Effector memory CD8-positive, alpha-beta T cell (primary cell): Measurements from ENCODE around the gene TIPIN.

ENCODE experiments used
- ATAC-seq: fragments of 150-1000 bp; cut with Tn5 transposase; replicated peaks from 2 replicates; pipeline ENCODE4 v1.10.0; 2021; ENCODE audit warnings: mild to moderate bottlenecking, moderate library complexity
- DNase-seq, 3 experiments: peaks; one replicate each; pipeline ENCODE4 v3.0.0; 2021
- H3K27ac Mint-ChIP-seq, 2 donors: one replicate each; pipeline ENCODE4 v1.8.0; 2022; ENCODE audit warnings: mild to moderate bottlenecking in 2 of 2, mixed read lengths in 2 of 2, moderate library complexity in 2 of 2
- H3K27me3 Mint-ChIP-seq, 2 donors: one replicate each; pipeline ENCODE4 v1.8.0; 2022; ENCODE audit warnings: mixed read lengths in 2 of 2
- H3K36me3 Mint-ChIP-seq: one replicate; pipeline ENCODE4 v1.8.0; 2022; ENCODE audit warnings: mild to moderate bottlenecking, moderate library complexity, mixed read lengths; ENCODE audit not compliant: insufficient read depth
- H3K4me1 Mint-ChIP-seq, 2 donors: one replicate each; pipeline ENCODE4 v1.8.0; 2022; ENCODE audit warnings: low read depth in 2 of 2, mixed read lengths in 2 of 2
- H3K4me3 Mint-ChIP-seq, 2 donors: one replicate each; pipeline ENCODE4 v1.8.0; 2022; ENCODE audit warnings: mild to moderate bottlenecking in 2 of 2, mixed read lengths in 2 of 2, moderate library complexity in 2 of 2
- H3K9me3 Mint-ChIP-seq, 2 donors: one replicate each; pipeline ENCODE4 v1.8.0; 2022; ENCODE audit warnings: mixed read lengths in 2 of 2
- total RNA-seq, 9 experiments: gene quantifications; one replicate each; lab custom pipeline; 2026; lab: John Stamatoyannopoulos, UW

TIPIN gene, protein sequence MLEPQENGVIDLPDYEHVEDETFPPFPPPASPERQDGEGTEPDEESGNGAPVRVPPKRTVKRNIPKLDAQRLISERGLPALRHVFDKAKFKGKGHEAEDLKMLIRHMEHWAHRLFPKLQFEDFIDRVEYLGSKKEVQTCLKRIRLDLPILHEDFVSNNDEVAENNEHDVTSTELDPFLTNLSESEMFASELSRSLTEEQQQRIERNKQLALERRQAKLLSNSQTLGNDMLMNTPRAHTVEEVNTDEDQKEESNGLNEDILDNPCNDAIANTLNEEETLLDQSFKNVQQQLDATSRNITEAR
- total RNA-seq = 3.1 to 50.3 (median 10.9) reads per million in 9 experiments

DNA sequence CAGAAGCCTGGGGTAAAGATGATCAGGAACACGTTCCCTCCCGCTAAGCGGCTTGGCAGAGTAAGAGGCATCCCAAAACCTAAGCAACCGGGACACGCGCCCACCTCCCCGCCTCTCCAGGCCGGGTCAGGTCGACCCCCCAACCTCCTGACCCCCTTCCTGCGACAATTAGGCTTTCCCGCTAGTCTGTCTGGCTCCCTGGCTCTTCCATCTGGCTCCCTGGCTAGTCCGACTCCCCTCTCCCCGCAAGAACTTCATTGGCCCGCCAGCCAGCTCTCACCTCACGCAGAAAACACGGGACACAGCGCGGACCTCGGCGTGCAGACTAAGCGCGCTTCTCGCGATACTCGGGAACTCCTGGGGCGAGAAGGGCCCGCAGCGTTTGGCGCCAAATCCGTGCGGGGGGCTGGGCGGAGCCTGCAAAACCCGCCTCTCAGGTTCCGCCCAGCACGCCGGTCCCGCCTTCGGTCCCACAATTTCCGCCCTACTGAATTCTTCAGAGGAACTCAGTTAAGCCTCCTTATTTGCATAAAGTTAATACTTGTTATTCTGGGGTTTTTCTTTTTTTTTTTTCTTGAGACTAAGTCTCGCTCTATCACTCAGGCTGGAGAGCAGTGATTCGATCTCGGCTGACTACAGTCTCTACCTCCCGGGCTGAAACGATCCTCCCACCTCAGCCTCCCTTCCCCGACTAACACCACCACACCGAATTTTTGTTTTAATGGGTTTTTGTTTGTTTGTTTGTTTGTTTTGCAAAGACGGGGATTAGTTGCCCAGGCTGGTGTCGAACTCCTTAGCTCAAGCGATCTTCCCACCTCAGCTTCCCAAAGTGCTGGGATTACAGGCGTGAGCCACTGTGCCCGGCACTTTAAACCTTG is at the start of gene TIPIN:
Gene TIPIN (minus strand): TSS at position 327 of the 878 bp plus-strand sequence. CDS start 3,738 bp downstream, outside the sequence.
- DNase-seq (peak; percentile 93 to 96 (median 95)), ATAC-seq (peak; percentile 94)
- no peaks in the 10 kb centered on the region for H3K9me3 Mint-ChIP-seq
- no peaks in the 10 kb centered on the region for H3K27me3 Mint-ChIP-seq
- H3K4me1 Mint-ChIP-seq = peaks cover 13 to 19% of the 10 kb centered on the region in 2 donors
- H3K36me3 Mint-ChIP-seq = peaks cover 10% of the 10 kb centered on the region
- peak within 1 kb of the TSS; percentile 97 for H3K4me3 Mint-ChIP-seq
- peak within 1 kb of the TSS; percentile 94 to 96 for H3K27ac Mint-ChIP-seq

DNA sequence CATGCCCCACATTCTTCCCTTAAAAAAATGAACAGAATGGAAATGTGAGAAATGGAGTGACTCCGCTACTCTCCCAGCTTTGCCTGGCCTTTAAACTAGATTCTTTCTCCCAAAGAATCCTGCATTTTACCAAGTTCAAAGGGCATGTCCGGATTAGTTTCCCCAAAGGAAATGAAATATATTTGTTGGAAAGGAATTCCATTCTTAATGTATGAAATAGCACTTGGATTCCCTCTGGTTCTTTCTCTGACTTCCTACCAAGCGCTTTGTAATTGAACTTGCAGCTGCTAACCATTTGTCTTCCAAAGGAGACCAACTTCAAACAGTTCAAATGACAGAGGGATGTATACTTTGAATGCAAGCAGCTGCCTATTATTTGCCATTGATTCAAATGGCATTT is 49.1 kb upstream of the TIPIN start:
- DNase-seq (no peak), ATAC-seq (no peak)
- Mint-ChIP-seq H3K27me3 (no peaks in the 10 kb centered on the region), H3K9me3 (no peaks in the 10 kb centered on the region), H3K36me3 (no peaks in the 10 kb centered on the region), H3K4me3 (no peak overlapping the region), H3K27ac (peak overlapping the region in 1 of 2 donors; percentile 0), H3K4me1 (peaks cover 60 to 75% of the 10 kb centered on the region in 2 donors)

DNA sequence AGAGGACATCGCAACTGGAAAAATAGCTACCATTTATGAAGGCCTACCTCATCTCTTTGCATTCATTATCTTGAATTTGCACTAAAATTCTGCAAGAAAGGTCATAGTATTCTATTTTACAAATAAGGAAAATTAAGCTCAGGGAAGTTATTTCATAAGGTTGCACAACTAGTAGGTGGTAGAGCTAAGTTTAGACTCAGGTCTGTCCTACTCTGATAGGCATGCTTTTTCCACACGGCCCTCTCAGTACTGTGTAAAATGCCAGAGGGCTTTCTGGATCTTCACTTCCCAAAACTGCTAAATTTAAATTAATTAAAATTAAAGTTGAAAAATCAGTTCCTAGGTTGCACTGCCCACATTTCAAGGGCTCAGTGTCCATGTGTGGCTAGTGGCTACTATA is 48.5 kb upstream of the TIPIN start:
- no peaks in the 10 kb centered on the region for H3K36me3 Mint-ChIP-seq
- H3K9me3 Mint-ChIP-seq = no peaks in the 10 kb centered on the region
- no peak overlapping the region for H3K4me3 Mint-ChIP-seq
- DNase-seq (no peak), ATAC-seq (no peak)
- peaks cover 58 to 75% of the 10 kb centered on the region in 2 donors for H3K4me1 Mint-ChIP-seq
- no peaks in the 10 kb centered on the region for H3K27me3 Mint-ChIP-seq
- H3K27ac Mint-ChIP-seq = no peak overlapping the region

DNA sequence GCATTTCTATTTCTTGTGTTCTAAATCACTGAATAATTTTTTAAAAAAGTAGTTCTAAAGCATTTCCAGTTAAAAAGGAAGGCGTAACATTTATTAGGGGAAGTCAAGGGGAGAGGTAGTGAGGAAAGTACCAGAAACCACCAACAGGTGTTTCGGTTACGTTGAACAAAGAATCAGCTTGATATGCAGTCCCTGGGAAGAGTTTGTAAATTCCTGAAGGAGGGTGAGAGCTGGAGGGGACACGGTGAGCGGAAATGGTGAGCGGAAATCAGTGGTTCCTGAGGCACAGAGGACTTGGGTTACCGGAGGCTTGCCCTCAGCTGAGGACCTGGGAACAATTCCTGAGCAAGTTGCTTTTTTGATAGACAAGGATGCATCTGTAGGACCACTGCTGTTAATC is 48.0 kb upstream of the TIPIN start:
- DNase-seq = no peak
- Mint-ChIP-seq H3K4me1 (peaks cover 55 to 70% of the 10 kb centered on the region in 2 donors), H3K27me3 (no peaks in the 10 kb centered on the region), H3K36me3 (no peaks in the 10 kb centered on the region), H3K9me3 (no peaks in the 10 kb centered on the region), H3K4me3 (no peak overlapping the region), H3K27ac (no peak overlapping the region)
- ATAC-seq = no peak

DNA sequence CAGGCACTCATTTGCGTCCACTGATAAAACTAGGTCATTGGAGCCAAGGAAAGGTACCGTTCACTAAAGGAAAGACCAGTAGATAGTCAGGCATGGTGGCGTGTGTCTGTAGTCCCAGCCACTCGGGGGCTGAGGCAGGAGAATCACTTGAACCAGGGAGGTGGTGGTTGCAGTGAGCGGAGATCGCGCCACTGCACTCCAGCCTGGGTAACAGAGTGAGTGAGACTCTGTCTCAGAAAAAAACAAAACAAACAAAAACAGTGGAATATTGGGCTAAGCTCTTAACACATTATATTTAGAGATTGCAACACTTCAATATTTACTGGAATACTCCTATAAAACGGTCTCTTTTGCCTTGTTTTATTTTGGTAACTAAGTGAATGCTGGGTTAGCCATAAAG is 47.6 kb upstream of the TIPIN start:
- Mint-ChIP-seq H3K9me3 (no peaks in the 10 kb centered on the region), H3K4me3 (no peak overlapping the region), H3K4me1 (peaks cover 51 to 66% of the 10 kb centered on the region in 2 donors), H3K27ac (no peak overlapping the region), H3K27me3 (no peaks in the 10 kb centered on the region), H3K36me3 (no peaks in the 10 kb centered on the region)
- no peak for DNase-seq
- ATAC-seq = no peak

DNA sequence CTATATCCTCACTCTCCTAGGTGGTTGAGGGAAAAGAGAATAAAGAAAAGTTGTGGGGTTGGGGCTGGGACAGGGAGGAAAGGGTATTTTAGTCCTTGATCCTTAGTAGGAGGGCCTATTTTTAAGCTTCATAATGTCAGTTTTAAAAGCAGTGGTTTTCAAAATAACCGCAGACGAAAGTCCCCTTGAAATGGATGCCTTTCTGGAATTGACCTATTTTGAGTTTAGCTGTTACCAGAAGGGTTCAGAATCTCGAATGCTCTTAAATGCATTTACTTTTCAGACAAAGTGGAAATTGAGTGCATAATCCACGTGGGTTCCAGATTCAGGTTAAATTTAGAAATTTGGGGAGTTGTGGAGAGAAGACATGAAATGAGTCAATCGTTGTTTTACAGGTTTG is 46.8 kb upstream of the TIPIN start:
- Mint-ChIP-seq H3K27me3 (no peaks in the 10 kb centered on the region), H3K27ac (peak overlapping the region in 1 of 2 donors; percentile 38), H3K4me1 (peaks cover 43 to 58% of the 10 kb centered on the region in 2 donors), H3K9me3 (no peaks in the 10 kb centered on the region), H3K4me3 (no peak overlapping the region), H3K36me3 (peaks cover 4% of the 10 kb centered on the region)
- ATAC-seq = peak; percentile 62
- no peak for DNase-seq

DNA sequence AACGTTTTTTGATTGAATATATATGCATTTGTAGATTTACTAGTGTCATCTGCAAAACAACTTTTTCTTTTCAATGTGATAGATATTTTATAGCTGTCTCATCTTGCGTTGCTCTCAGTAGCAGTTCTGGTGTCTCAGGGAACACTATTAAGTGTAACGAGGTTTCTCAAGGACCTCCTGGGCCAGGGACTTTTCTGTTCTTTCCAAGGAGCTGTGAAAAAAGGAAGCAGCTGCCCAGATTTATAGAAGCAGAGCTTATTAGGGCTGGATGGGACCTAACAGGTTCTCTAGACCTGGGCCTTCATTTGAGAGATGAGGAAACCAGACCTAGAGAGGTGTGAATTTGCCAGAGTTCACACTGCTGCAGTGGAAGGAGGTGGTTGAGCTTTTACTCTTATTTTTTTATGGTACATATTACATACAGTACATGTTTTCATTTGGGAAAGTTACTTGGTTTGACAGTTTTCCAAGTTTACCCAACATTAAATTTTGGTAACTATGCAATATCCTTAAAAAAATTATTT is 46.3 kb upstream of the TIPIN start:
- no peaks in the 10 kb centered on the region for H3K9me3 Mint-ChIP-seq
- DNase-seq = no peak
- ATAC-seq = peak; percentile 61
- peak overlapping the region in 1 of 2 donors; percentile 38 for H3K27ac Mint-ChIP-seq
- peaks cover 4% of the 10 kb centered on the region for H3K36me3 Mint-ChIP-seq
- H3K4me1 Mint-ChIP-seq = peaks cover 42 to 57% of the 10 kb centered on the region in 2 donors
- H3K4me3 Mint-ChIP-seq = peak overlapping the region; percentile 21 to 27
- no peaks in the 10 kb centered on the region for H3K27me3 Mint-ChIP-seq

DNA sequence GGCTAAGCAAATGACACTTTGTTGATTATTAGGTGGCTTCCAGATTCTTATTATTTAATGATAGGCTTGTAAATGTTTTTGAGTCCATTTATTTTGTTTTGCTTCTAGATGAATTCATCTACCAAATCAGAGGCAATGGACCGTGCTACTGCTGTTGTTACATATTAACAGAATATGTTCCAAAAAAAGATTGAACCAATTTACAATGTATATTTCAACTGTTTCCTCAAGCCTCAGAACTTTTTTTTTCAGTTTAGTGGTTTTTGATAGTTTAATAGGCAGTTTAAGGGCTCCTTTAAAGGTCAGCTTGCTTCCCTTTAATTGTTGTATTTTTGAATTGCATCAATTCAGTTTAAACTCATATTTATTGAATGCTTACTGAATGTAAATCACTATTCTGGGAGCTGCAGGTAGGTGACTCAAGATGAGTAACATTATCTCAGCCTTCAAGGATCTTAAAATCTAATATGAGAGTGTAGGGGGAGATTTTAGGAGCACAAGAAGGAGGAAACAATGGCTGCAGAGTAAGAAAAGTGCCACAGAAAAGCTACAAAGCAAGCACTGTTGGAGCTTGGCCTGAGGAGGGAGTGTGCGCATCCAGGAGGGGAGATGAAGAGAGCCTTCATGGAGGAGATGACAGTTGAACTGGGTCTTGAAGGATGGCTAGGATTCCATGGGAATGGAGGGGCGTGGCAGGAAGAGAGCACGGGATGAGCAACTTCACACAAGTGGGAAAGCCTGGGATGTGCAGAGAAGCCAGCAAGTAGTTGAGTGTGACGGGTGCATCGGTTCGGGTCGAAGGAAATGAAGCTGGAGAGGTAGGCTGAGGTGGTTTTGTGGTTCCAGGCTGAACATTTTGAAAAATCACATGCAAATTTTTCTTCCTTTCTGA is 44.9 kb upstream of the TIPIN start:
- peak; percentile 51 for ATAC-seq
- Mint-ChIP-seq H3K4me1 (peaks cover 37 to 45% of the 10 kb centered on the region in 2 donors), H3K4me3 (peak overlapping the region; percentile 59 to 67), H3K27ac (peak overlapping the region; percentile 2 to 67), H3K36me3 (peaks cover 11% of the 10 kb centered on the region), H3K27me3 (no peaks in the 10 kb centered on the region), H3K9me3 (no peaks in the 10 kb centered on the region)
- no peak for DNase-seq

DNA sequence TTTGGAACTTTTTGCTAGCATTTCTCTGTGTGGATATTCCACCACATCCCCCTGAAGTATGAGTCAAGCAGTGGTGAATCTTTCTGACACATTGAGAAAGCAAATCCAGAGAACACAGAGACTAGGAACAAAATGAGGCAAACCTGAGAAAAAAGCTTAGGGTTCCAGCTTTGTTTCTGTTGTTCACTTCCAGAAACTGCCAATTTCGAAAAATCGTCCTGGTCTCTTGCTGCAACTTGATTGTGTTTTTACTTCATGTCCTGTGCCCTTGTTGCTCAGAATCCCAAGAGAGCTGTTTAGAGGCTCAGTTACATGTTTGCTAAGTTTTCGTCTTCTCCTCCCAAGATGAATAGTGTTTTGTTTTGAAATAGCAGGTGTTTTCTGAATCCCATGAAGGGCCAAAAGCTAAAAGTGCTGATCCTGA is 43.9 kb upstream of the TIPIN start:
- no peak overlapping the region for H3K4me3 Mint-ChIP-seq
- H3K4me1 Mint-ChIP-seq = peaks cover 38 to 45% of the 10 kb centered on the region in 2 donors
- H3K36me3 Mint-ChIP-seq = peaks cover 15% of the 10 kb centered on the region
- H3K27ac Mint-ChIP-seq = peak overlapping the region in 1 of 2 donors; percentile 57
- ATAC-seq = no peak
- no peak for DNase-seq
- H3K9me3 Mint-ChIP-seq = no peaks in the 10 kb centered on the region
- no peaks in the 10 kb centered on the region for H3K27me3 Mint-ChIP-seq

DNA sequence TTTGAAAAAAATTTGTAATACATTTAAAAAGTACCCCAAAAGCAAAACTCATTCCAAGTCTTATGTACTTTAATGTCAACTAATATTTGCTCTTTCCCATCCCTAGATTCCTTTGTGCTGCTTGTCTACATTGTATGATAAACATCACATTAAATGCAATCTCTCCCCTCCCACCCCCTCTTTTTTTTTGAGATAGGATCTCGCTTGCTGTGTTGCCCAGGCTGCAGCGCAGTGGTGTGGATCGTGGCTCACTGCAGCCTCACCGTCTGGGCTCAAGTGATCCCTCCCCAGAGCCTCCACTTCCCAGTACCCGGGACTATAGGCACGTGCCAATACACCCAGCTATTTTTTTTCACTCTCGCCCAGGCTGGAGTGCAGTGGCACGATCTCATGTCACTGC is 42.8 kb upstream of the TIPIN start:
- Mint-ChIP-seq H3K36me3 (peaks cover 15% of the 10 kb centered on the region), H3K4me3 (no peak overlapping the region), H3K27ac (no peak overlapping the region), H3K27me3 (no peaks in the 10 kb centered on the region), H3K9me3 (no peaks in the 10 kb centered on the region), H3K4me1 (peaks cover 38 to 51% of the 10 kb centered on the region in 2 donors)
- ATAC-seq = no peak
- no peak for DNase-seq

DNA sequence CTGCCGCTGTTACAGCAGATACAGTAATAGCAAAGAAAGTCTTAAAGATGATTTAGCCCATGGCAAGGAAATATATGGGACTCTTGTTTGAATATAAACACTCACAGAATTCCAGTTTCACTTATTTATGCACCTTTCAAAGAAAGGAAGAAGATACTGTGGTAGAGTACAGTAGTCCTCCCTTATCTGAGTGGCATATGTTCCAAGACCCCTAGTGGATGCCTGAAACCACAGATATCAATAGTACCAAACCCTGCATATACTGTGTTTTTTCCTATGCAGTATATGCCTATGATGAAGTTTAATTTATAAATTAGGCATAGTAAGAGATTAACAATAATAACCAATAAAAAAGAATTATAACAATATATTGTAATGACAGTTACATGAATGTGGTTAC is 38.4 kb upstream of the TIPIN start:
- Mint-ChIP-seq H3K9me3 (no peaks in the 10 kb centered on the region), H3K4me3 (no peak overlapping the region)
- ATAC-seq = no peak

DNA sequence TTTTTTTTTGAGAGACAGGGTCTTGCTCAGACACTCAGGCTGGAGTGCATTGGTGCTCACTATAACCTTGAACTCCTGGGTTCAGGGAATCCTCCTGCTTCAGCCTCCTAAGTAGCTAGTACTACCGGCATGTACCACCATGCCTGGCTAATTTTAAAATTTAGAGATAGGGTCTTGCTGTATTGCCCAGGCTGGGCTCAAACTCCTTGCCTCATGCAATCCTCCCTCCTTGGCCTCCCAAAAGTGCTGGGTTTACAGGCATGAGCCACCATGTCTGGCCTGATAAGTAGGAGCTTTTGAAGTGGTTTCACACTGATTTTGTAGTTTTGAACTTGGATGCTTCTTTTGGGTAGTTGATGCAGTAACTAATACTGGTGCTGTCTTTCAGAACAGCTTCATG is 38.0 kb upstream of the TIPIN start:
- no peaks in the 10 kb centered on the region for H3K27me3 Mint-ChIP-seq
- no peak overlapping the region for H3K4me3 Mint-ChIP-seq
- H3K9me3 Mint-ChIP-seq = no peaks in the 10 kb centered on the region
- H3K4me1 Mint-ChIP-seq = peaks cover 56 to 69% of the 10 kb centered on the region in 2 donors
- H3K36me3 Mint-ChIP-seq = peaks cover 19% of the 10 kb centered on the region
- H3K27ac Mint-ChIP-seq = peak overlapping the region; percentile 54 to 93
- ATAC-seq = no peak
- DNase-seq = no peak

More for the DNA sequence above, 38.4 kb upstream of the TIPIN start:
- no peak for DNase-seq
- no peaks in the 10 kb centered on the region for H3K27me3 Mint-ChIP-seq
- H3K27ac Mint-ChIP-seq = peak overlapping the region; percentile 54 to 93
- H3K4me1 Mint-ChIP-seq = peaks cover 51 to 65% of the 10 kb centered on the region in 2 donors
- H3K36me3 Mint-ChIP-seq = peaks cover 19% of the 10 kb centered on the region
